IPS-11a (cell line): ENCODE measurements around the gene SLPI.

Experiments used
- H3K4me3 ChIP-seq: one replicate; pipeline ENCODE4 v1.5.1; 2013; ENCODE audit warnings: low read depth, low read length, control low read depth

SLPI gene

GRCh38 chr20:45254383-45255262 lies at the start of gene SLPI:
Gene SLPI, minus strand, starts transcription at chr20:45254564. Its CDS starts 21 bp downstream, at chr20:45254543.
- no peak within 1 kb of the TSS for H3K4me3 ChIP-seq

- no peak overlapping the region for H3K4me3 ChIP-seq
Observed at GRCh38 chr20:45303586-45304463, 49.5 kb upstream of the SLPI start.

GRCh38 chr20:45301824-45302271 lies 47.5 kb upstream of the SLPI start:
- H3K4me3 ChIP-seq: no peak overlapping the region

GRCh38 chr20:45300961-45301360 lies 46.6 kb upstream of the SLPI start:
- no peak overlapping the region for H3K4me3 ChIP-seq

GRCh38 chr20:45299786-45300185 lies 45.4 kb upstream of the SLPI start:
- no peak overlapping the region for H3K4me3 ChIP-seq

- H3K4me3 ChIP-seq: no peak overlapping the region
Observed at GRCh38 chr20:45297786-45298497, 43.6 kb upstream of the SLPI start.

- H3K4me3 ChIP-seq: no peak overlapping the region
Observed at GRCh38 chr20:45294659-45295058, 40.3 kb upstream of the SLPI start.

GRCh38 chr20:45294003-45294368 lies 39.6 kb upstream of the SLPI start:
- no peak overlapping the region for H3K4me3 ChIP-seq

- H3K4me3 ChIP-seq: peak overlapping the region; percentile 40
Observed at GRCh38 chr20:45293041-45294002, 39.0 kb upstream of the SLPI start.

GRCh38 chr20:45292343-45292742 lies 38.0 kb upstream of the SLPI start:
- no peak overlapping the region for H3K4me3 ChIP-seq

- no peak overlapping the region for H3K4me3 ChIP-seq
Observed at GRCh38 chr20:45291526-45291925, 37.2 kb upstream of the SLPI start.

- no peak overlapping the region for H3K4me3 ChIP-seq
Observed at GRCh38 chr20:45290677-45291355, 36.5 kb upstream of the SLPI start.

GRCh38 chr20:45289942-45290676 lies 35.7 kb upstream of the SLPI start:
- no peak overlapping the region for H3K4me3 ChIP-seq

GRCh38 chr20:45288860-45289259 lies 34.5 kb upstream of the SLPI start:
- H3K4me3 ChIP-seq: no peak overlapping the region

GRCh38 chr20:45288376-45288775 lies 34.0 kb upstream of the SLPI start:
- no peak overlapping the region for H3K4me3 ChIP-seq

- no peak overlapping the region for H3K4me3 ChIP-seq
Observed at GRCh38 chr20:45283551-45284057, 29.2 kb upstream of the SLPI start.

- H3K4me3 ChIP-seq: no peak overlapping the region
Observed at GRCh38 chr20:45282700-45283550, 28.6 kb upstream of the SLPI start.

- H3K4me3 ChIP-seq: no peak overlapping the region
Observed at GRCh38 chr20:45279992-45280391, 25.6 kb upstream of the SLPI start.
